ENCODE measurements around the gene ZFP36L1.

ZFP36L1 gene

GRCh38 chr14:68795597-68796417, 2.9 kb upstream of the ZFP36L1 start:
- DNase-seq (ENCODE audit: low read depth, low spot score): no peak

DNA sequence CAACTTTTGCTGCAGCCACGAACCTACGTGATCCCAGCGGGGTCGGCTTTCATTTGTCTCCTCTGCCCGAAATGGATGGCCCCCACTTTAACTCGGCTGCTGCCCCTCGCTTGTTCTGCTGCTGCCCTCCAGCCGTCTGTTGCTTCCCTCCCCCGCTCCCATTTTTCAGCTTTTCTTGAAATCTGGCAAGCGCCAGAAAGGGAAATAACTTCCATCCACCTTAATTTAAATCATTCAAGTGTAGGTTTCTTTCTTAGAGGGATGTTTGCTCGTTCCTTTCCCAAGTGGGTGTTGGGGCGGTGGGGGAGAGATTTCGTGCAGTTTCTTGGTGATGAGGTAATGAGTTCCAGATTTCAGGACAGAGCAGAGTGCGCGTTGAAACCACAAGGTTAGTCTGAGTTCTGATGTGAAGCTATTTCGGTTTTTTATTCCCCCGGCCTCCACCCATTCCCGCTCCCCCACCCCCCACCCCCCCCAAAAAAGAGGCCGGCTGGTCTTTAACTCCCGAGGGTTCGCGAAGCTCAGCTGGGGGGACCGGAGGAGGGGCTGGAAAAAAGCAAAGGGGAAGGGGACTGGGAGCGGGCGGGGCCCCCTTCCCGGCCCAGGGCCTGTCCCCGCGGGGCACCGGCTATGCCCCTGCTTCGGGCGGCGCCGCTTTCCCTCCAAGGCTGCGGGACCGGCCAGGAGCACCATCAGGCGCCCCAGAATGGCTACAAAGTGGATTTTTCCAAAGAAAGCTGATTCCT, 2.2 kb upstream of the ZFP36L1 start:
- no peak for DNase-seq (ENCODE audit: low read depth, low spot score)

DNA sequence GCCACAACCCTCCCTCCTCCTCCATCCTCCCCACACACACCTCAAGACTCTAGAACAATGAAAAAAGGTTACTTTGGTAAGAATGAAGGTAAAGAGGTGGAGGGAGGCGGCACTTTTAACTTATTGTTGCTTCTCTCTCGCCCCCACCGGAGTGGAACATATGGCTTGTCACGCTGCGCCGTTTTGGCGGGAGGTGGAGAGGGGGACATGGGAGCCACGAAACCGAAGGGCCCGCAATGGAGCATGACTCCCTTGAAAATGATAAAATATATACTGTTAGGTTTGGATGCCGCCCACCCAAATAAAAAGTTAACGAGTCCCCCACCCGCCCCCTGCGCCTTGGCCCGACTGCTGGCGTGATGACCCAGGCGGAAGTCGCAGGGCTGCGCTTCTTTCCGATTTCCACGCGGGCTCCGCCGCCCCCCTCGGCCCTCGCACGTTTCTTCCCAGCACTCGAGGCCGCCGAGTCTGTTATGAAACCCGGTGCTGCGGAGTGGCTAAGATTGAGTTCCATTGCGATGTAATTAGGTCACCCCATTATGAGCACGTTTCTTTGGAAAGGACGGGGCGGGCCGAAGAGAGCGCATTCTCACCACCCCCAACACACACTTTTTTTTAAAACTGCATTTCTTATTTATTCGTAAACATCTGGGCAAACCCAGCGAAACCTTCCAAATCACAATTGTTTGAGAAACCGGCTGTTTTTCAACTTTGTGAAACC, 1.4 kb upstream of the ZFP36L1 start:
- no peak for DNase-seq (ENCODE audit: low read depth, low spot score)

- no peak for DNase-seq (ENCODE audit: low read depth, low spot score)
These were observed 865 bp upstream of the ZFP36L1 start for GRCh38 chr14:68793734-68794129.

GRCh38 chr14:68792678-68792978, 239 bp downstream of the ZFP36L1 start:
- DNase-seq (ENCODE audit: low read depth, low spot score): no peak

GRCh38 chr14:68791902-68792677, 777 bp downstream of the ZFP36L1 start:
- no peak for DNase-seq (ENCODE audit: low read depth, low spot score)

- DNase-seq (ENCODE audit: low read depth, low spot score): no peak
These were observed 1.6 kb downstream of the ZFP36L1 start for GRCh38 chr14:68791078-68791901.

DNA sequence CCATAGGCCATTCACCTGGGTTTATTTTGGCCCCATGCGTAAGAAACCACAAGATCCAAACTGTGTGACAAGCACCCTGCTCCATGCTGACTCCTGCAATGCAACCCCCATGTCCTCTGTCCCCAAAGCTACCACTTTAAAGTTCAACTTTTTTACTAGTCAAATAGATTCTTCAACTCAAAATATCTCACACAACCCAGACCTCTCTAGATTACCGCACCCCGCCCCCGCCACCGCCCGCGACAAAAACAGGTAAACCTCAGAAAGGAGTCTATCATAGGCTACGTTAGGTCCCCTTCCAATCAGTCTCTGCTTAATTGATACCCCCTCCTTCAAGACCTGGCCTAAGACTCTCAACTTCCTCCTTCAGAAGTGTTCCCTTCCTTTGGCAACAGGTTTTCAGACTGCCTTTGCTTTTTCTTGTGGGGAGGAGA, 2.2 kb downstream of the ZFP36L1 start:
- no peak for DNase-seq (ENCODE audit: low read depth, low spot score)

GRCh38 chr14:68789821-68790643, 2.8 kb downstream of the ZFP36L1 start:
- DNase-seq (ENCODE audit: low read depth, low spot score): no peak

DNA sequence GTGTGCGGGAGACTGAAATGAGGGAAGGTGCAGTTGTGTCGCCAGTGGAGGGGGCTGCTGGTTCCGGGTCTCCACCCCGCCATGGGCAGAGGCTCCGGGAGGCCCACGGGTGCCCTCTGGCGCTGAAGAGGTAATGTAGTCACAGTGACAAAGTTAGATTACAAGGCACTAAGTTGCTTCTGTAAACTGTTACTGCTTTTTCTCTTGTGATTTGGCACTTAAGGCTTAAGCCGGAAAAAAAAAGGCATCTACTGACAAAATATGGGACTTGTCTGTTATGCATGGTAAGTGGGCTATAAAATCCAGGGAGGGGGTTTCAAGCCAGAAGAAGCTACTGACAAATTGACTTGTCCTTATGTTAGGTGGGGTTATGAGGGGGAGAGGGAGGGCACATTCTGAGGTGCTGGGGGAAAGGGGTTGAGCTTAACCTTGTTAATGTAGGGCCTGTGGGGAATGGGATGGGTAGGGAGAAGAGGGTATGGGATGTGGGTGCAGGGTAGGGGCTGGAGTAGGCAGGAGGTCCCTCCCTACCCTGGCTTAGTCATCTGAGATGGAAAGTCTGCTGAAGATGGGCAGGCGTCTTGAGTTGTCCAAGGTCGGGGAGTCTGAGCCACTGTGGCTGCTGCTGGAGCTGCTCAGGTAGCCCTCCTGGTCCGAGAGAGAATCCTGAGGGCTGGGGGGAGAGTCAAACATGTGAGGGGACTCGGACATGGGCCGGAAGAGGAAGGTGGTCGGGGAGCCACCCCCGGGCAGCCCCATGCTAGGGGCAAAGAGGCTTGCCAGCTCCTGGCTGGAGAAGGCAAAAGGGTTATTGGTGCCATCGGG, 3.7 kb downstream of the ZFP36L1 start:
- DNase-seq (ENCODE audit: low read depth, low spot score): no peak

DNA sequence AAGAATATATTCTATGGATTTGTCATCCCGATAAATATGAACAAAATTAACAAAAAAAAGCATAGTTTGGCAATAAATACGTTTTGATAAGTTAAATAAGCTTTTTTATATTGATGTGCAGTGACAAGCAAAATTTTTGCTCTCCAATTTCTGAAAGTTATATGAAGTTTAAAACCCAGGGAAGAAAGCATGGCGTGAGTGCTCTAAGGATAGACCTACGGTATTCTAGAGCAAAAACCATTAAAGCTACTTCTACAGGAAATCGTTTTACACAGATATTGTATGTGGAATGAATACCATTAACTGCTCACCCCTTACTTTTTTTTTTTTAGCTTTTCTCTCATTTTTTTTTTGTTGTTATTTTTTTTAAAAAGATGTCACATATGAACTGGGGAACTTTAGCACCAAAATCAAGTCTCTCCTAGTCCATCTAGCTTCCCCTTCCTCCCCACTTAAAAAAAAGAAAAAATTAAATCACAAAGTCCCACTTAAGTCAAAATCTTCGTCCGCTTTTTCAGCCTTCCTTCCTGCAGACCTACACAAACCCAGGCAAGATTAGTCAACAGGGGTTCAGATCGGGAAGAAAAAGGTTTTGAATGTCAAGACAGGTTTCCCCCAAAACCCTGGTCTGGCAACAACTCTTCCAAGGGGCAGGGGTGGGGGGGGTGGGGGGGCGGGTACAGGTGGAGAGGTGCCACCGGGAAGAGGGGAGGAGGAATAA, 4.4 kb downstream of the ZFP36L1 start:
- no peak for DNase-seq (ENCODE audit: low read depth, low spot score)

DNA sequence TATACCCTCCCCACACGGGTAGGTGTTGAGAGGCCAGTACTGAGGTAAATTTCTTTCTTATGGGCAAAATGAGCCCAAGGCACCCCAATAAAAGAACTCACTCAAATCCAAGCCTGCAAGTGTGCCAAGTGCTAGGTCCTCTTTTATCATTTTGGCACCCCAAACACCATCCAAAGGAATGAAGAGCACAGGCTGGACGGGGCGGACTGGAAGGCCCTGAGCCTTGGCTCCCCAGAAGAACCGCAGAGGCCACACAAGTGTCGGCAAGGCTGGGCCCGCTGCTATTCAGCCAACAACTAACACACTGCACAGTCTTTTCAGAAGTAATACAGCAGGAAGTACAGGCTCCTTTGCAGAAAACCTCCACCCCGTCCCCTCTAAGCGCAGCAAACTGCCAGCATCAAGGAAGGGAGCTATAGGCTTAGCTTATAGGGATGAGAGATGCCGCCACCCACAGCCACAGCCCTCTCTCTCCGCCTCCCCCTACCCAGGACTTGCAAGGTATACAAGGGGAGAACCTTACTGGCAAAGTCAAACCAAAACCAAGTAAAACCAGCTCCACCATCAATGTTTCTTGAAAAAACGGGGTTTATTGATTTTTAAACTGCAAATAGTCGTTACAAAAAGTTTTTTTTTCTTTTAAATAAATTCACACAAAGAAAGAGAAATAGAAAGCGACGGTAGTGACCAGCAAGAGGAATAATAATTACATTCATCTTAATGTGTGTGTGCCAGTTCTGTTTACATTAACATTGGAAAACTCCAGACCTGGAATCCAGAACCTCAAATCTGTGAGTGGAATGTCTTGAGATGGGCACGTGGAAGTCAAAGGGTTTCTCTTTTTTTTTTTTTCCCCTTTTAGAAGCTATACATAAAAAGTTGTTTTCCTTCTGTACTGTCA, 5.5 kb downstream of the ZFP36L1 start:
- DNase-seq (ENCODE audit: low read depth, low spot score): no peak

- DNase-seq (ENCODE audit: low read depth, low spot score): no peak
These were observed 6.3 kb downstream of the ZFP36L1 start for GRCh38 chr14:68786491-68787091.

DNA sequence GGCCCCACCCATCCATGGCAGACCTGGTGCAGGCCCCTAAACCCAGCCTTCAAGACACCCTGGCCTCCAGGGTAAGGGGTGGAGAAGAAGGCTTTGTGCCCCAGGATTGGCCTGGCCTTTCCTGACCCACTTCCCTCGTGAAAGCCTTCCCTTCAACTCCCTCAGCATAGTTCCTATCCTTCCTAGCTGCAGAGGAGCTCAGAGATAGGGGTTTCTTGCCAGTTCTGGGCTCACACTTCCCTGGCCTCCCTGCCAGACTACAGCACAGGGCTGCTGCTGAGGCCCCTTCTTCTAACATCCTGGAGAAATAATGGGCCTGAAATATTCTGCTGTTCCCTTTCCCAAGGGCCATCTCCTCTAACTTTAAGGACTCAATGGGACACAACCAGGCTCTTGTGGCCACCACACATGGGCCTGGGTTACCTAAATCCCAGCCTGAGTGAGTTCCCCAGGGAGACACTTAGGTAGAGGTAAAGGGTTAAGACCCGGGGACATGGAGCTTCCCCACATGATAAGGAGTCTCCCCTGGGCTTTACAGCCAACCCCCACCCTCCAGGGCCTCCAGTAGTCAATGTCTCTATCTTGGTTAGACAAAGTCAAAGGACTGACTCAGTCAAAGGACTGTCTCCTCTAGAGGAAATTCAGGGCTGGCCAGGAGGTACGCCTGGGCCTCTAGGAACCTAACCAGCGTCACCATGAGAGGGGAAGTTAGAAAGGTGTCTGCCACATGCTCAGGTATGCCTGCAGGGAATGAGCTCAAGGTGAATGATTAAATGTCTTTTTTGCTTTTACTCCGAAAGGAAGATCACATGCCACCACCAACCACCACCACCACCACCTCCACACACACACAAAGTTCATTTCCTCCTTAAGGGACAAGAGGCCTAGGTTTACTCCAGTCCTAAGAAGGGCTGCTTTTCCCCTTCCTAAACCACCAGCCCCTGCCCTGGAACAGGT, 7.1 kb downstream of the ZFP36L1 start:
- no peak for DNase-seq (ENCODE audit: low read depth, low spot score)

DNA sequence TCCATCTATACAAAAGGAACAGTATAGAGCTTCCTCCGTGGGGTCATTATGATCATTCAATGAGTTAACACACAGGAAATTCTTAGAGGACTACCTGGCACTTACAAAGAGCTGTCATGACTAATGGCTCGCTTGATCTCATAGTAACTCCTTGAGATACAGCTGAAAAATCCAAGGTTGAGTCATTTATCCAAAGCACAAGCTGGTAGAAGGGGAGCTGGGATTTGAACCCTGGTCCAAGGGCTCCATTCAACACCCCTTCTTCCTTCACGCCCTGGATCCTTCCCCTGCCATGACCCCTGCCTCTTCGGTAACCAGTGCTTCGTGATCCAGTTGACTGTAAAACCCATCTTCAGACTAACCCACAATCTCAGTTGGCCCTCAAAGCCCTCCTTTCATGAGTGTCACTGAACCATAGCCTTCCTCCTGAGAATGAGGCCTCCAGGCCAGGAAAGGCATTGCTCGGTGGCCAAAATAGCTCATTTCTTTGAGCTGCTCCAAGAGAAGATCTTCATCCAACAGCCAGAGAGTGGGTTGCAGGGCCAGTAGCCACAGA, 7.8 kb downstream of the ZFP36L1 start:
- DNase-seq (ENCODE audit: low read depth, low spot score): no peak

Data from smooth muscle cell of the brain vasculature (primary cell).